GM12865 (cell line): Measurements from ENCODE around the gene SLC25A21.

Experiments used
- DNase-seq: peaks from one replicate; pipeline ENCODE4 v3.0.0; 2010; ENCODE audit warnings: low read depth
- H3K4me3 ChIP-seq: 2 replicates; pipeline ENCODE4 v1.5.1; 2011; ENCODE audit warnings: mild to moderate bottlenecking, low read depth, low read length, control low read depth
- TF ChIP-seq, protein P1 (sequence below): IDR thresholded peaks from 2 replicates; pipeline ENCODE4 v1.5.1; 2011; ENCODE audit warnings: low read length, control low read depth, low read depth, inconsistent platforms; ENCODE audit not compliant: insufficient read depth; ENCODE audit errors: missing control alignments

The SLC25A21 gene

GRCh38 chr14:36718216-36718615 lies 454.2 kb downstream of the SLC25A21 start:
- TF ChIP-seq, protein P1, sequence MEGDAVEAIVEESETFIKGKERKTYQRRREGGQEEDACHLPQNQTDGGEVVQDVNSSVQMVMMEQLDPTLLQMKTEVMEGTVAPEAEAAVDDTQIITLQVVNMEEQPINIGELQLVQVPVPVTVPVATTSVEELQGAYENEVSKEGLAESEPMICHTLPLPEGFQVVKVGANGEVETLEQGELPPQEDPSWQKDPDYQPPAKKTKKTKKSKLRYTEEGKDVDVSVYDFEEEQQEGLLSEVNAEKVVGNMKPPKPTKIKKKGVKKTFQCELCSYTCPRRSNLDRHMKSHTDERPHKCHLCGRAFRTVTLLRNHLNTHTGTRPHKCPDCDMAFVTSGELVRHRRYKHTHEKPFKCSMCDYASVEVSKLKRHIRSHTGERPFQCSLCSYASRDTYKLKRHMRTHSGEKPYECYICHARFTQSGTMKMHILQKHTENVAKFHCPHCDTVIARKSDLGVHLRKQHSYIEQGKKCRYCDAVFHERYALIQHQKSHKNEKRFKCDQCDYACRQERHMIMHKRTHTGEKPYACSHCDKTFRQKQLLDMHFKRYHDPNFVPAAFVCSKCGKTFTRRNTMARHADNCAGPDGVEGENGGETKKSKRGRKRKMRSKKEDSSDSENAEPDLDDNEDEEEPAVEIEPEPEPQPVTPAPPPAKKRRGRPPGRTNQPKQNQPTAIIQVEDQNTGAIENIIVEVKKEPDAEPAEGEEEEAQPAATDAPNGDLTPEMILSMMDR, result no peak
- H3K4me3 ChIP-seq, result no peak overlapping the region
- no peak for DNase-seq

GRCh38 chr14:36717363-36717762 lies 455.0 kb downstream of the SLC25A21 start:
- TF ChIP-seq, protein P1, result no peak
- H3K4me3 ChIP-seq, result no peak overlapping the region
- no peak for DNase-seq

DNA sequence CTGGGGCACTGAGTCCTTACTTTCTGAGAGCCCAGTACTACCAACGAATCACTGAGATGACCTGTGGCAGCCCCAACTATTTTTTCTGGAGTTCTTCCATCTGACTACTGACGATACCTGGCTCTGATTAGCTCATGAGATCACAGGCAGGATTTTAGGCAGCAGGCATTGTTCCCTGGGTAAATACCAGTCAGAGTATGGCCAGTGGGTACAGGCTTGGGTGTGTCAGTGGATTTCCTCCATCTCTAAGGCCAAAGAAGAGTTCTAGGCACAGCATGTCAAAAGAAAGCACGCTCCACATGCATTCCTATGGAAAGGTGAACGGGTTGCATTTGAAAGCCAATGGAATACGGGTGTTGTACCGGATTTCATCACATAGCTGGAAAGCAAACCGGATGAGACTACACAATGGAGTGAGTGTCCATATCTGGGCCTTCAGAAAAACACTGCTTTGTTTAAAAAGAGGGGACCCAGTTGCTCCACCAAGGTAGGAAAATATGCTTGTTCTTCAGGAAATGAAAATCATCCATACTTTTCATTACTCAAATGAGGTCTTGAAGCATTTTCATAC lies 455.7 kb downstream of the SLC25A21 start:
- no peak overlapping the region for H3K4me3 ChIP-seq
- TF ChIP-seq, protein P1, result no peak
- DNase-seq, result no peak

DNA sequence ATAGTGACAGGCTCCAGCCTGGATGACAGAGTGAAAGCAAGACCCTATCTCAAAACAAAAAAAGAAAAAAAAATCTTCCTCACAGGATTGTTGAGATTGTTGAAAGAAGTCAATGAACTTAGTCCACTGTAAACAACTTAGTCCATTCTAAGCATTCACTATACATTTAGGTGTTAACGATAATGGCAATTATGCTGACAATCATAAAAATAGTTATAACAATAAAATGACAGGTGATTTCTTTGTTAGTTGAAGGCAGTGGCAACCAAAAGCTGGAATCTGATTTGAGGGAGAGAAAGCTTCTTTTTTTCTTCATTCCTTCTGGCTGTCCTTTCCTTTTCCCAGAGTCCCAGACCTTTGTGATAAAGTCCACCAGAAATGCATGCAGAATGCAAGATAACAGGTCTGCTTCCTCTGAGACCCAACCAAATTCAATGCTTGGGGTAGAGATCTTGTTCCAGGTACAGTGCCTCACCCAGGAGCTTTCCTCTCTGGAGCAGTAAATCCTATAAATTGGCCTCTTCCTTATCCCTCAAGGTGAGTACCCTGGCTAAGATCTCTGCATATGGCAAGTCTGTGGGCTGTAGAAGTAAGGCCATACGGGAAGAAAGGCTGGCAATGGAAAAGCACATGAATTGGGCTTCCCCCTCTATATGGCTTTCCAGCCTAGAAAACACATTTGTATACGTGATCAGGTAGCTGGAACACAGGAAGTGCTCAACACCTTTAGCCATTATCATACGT lies 458.3 kb downstream of the SLC25A21 start:
- TF ChIP-seq, protein P1, result no peak
- no peak for DNase-seq
- no peak overlapping the region for H3K4me3 ChIP-seq

DNA sequence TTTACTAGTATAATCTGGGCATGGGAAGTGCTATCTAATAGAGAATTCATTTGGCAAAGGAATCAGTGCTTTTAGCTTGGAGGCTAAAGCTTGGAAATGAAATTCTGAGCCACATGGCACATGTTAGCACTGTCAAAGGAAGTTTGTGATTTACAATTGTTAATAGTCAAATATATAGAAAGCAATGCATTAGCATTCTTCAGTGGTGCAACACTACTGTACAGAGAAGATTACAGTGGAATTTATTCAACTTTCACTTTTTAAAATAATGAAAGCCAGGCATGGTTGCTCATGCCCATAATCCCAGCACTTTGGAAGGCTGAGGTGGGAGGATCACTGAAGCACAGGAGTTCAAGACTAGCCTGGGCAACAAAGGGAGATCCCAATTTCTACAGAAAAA lies 464.8 kb downstream of the SLC25A21 start:
- TF ChIP-seq, protein P1, result no peak
- no peak for DNase-seq
- no peak overlapping the region for H3K4me3 ChIP-seq

DNA sequence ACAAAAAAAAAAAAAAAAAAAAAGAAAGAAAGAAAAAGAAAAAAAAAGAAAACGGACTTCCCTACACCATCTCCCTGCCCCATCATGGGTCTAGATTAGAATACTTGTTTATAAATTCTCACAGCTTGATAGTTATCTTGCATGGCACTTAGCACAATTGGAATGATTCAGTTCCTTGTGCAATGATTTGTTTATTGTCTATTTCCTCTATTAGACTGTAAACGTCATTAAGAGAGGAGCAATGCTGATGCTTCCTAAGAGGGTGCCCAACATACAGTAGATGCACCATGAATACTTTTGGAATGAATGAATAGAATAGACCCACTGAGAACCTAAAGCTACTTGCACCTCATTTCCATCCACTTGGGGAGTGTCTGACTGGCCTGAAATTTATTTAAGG lies 469.9 kb downstream of the SLC25A21 start:
- TF ChIP-seq, protein P1, result no peak
- H3K4me3 ChIP-seq, result no peak overlapping the region
- DNase-seq, result no peak
